ENCODE measurements around the gene TBC1D2B.
"Not testable (repeated sequence)": the region's sequence is repeated elsewhere in the genome, so short reads cannot be mapped to it uniquely, and the experiment has no call there.

Gene TBC1D2B

GRCh38 chr15:77984446-77984861, 93.1 kb downstream of the TBC1D2B start:
- TF ChIP-seq CTCF (IDR thresholded peaks at IDR 0.05), result no peak
- Histone ChIP-seq H3K9me3 (no peaks in the 10 kb centered on the region), H3K4me1 (ENCODE audit: control insufficient read depth in 1 of 2, insufficient read depth in 1 of 2, low read depth in 1 of 2, low read length in 1 of 2) (no peaks in the 10 kb centered on the region), H3K4me3 (ENCODE audit: low read depth in 1 of 2, low read length in 1 of 2) (no peak overlapping the region), H3K27me3 (peaks cover 7% of the 10 kb centered on the region), H3K36me3 (no peaks in the 10 kb centered on the region), H3K27ac (no peak overlapping the region)

GRCh38 chr15:77983708-77984445, 93.6 kb downstream of the TBC1D2B start:
- H3K4me3 ChIP-seq (ENCODE audit: low read depth in 1 of 2, low read length in 1 of 2), result no peak overlapping the region
- TF ChIP-seq CTCF (IDR thresholded peaks at IDR 0.05), result no peak

GRCh38 chr15:77983091-77983707, 94.3 kb downstream of the TBC1D2B start:
- Histone ChIP-seq H3K4me3 (ENCODE audit: low read depth in 1 of 2, low read length in 1 of 2) (no peak overlapping the region), H3K27ac (no peak overlapping the region), H3K9me3 (no peaks in the 10 kb centered on the region), H3K4me1 (ENCODE audit: control insufficient read depth in 1 of 2, insufficient read depth in 1 of 2, low read depth in 1 of 2, low read length in 1 of 2) (no peaks in the 10 kb centered on the region), H3K36me3 (no peaks in the 10 kb centered on the region), H3K27me3 (peaks cover 7% of the 10 kb centered on the region)
- TF ChIP-seq CTCF (IDR thresholded peaks at IDR 0.05), result no peak

More at GRCh38 chr15:77983708-77984445, 93.6 kb downstream of the TBC1D2B start:
- H3K27ac ChIP-seq, result no peak overlapping the region
- H3K9me3 ChIP-seq, result no peaks in the 10 kb centered on the region
- peaks cover 7% of the 10 kb centered on the region for H3K27me3 ChIP-seq
- H3K36me3 ChIP-seq, result no peaks in the 10 kb centered on the region
- H3K4me1 ChIP-seq (ENCODE audit: control insufficient read depth in 1 of 2, insufficient read depth in 1 of 2, low read depth in 1 of 2, low read length in 1 of 2), result no peaks in the 10 kb centered on the region

GRCh38 chr15:77982127-77982490, 95.4 kb downstream of the TBC1D2B start:
- Histone ChIP-seq H3K36me3 (no peaks in the 10 kb centered on the region), H3K27ac (no peak overlapping the region), H3K27me3 (peaks cover 7% of the 10 kb centered on the region), H3K4me1 (ENCODE audit: control insufficient read depth in 1 of 2, insufficient read depth in 1 of 2, low read depth in 1 of 2, low read length in 1 of 2) (no peaks in the 10 kb centered on the region), H3K9me3 (no peaks in the 10 kb centered on the region), H3K4me3 (ENCODE audit: low read depth in 1 of 2, low read length in 1 of 2) (no peak overlapping the region)
- TF ChIP-seq CTCF (IDR thresholded peaks at IDR 0.05), result no peak

GRCh38 chr15:77981281-77982126, 96.0 kb downstream of the TBC1D2B start:
- TF ChIP-seq CTCF (IDR thresholded peaks at IDR 0.05), result no peak

GRCh38 chr15:77980674-77981073, 96.8 kb downstream of the TBC1D2B start:
- H3K4me3 ChIP-seq (ENCODE audit: low read depth in 1 of 2, low read length in 1 of 2); H3K4me1 ChIP-seq (ENCODE audit: control insufficient read depth in 1 of 2, insufficient read depth in 1 of 2, low read depth in 1 of 2, low read length in 1 of 2); H3K27me3 ChIP-seq; H3K27ac ChIP-seq; H3K9me3 ChIP-seq; H3K36me3 ChIP-seq: not testable (repeated sequence)

More at GRCh38 chr15:77981281-77982126, 96.0 kb downstream of the TBC1D2B start:
- no peaks in the 10 kb centered on the region for H3K9me3 ChIP-seq
- H3K4me1 ChIP-seq (ENCODE audit: control insufficient read depth in 1 of 2, insufficient read depth in 1 of 2, low read depth in 1 of 2, low read length in 1 of 2), result no peaks in the 10 kb centered on the region
- H3K27me3 ChIP-seq, result peaks cover 7% of the 10 kb centered on the region
- no peak overlapping the region for H3K4me3 ChIP-seq (ENCODE audit: low read depth in 1 of 2, low read length in 1 of 2)
- no peak overlapping the region for H3K27ac ChIP-seq
- H3K36me3 ChIP-seq, result no peaks in the 10 kb centered on the region

All from neutrophil (primary cell).